GM21786 (cell line): ENCODE data around the gene TRIM33.
"Not testable (repeated sequence)": the region's sequence is repeated elsewhere in the genome, so short reads cannot be mapped to it uniquely, and the experiment has no call there.

Source experiments
- ATAC-seq: cut with Tn5 transposase; IDR thresholded peaks from one replicate; pipeline ENCODE4 v1.9.1; 2021; ENCODE audit not compliant: unreplicated experiment

TRIM33 gene

DNA sequence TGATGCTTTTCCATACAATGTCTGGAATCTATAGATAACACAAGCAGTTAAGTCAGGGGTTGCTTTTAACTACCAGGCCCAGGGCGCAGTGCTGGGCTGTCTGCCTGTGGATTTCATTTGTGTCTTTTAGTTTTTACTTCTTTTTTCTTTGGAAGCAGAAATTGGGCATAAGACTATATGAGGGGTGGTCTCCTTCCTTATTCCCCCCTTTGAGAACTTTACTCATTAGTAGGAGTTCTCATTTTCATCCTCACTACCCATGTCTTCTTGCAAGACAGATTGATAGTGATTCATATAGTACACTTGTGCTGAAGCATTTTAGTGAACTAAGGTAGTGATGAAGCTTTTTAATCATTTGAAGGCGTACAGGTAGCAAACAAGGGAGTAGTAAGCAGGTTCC lies 147.8 kb downstream of the TRIM33 start:
- ATAC-seq = not testable (repeated sequence)

DNA sequence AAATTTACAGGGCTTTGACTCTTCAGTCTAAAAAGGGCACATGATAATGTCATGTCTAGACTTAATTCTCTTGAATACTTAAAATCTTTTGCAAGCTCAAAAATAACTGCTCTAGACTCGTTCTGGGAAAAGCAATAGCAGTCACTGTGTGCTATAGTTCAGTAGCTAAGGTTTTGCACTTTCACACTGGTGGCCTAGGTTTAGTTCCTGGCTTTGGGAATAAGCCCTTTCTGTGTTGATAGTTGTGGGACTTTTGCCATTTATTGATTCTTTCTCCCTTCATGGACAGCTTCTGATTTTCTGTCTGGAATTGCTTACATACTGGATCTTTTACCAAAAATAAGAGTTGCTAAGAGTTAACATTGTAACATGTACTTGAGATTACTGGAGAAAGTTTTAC lies 151.2 kb downstream of the TRIM33 start:
- no peak for ATAC-seq

GRCh38 chr1:114355240-114355639 lies 155.8 kb downstream of the TRIM33 start:
- no peak for ATAC-seq

DNA sequence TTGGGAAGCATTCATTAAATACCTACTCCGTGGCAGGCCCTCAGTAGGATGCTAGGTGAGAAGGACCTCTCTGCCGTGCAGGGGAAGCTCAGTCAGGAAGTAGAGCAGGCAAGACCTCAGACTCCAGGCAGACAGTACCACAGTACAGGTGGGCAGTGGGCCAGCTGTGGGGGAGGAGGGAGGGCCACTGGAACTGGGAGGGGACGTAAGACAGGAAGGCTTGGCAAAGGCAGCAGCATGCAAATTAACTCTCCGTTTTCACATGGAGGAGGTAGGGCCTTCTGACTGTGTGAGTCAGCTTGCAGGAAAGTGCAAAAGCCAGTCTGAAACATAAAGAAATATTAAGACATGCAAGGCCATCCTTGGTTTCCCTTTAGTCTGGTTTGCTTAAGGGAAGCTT lies 157.7 kb downstream of the TRIM33 start:
- ATAC-seq = peak; percentile 66

DNA sequence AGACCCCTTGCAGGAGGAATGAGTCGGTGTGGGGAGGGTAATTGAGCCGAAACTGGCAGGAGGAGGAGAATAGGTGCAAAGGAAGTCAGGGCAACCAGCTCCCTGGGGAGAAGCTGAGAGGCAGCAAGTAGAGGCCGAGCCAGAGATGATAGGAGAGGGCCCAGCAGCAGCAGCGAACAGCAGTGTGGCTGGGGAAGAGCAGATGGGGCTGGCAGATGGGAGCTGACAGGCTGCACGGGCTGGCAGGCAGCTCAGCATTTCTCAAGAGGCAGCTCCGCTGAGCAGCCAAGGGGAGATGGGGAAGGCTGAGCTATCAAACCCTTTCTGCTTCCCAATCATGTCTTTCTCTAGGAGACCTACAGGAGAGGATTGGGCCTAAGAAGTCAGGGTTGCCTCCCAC lies 158.2 kb downstream of the TRIM33 start:
- ATAC-seq = no peak

GRCh38 chr1:114350731-114351445 lies 160.1 kb downstream of the TRIM33 start:
- ATAC-seq = no peak

- no peak for ATAC-seq
Observed at GRCh38 chr1:114349891-114350605, 161.0 kb downstream of the TRIM33 start.

DNA sequence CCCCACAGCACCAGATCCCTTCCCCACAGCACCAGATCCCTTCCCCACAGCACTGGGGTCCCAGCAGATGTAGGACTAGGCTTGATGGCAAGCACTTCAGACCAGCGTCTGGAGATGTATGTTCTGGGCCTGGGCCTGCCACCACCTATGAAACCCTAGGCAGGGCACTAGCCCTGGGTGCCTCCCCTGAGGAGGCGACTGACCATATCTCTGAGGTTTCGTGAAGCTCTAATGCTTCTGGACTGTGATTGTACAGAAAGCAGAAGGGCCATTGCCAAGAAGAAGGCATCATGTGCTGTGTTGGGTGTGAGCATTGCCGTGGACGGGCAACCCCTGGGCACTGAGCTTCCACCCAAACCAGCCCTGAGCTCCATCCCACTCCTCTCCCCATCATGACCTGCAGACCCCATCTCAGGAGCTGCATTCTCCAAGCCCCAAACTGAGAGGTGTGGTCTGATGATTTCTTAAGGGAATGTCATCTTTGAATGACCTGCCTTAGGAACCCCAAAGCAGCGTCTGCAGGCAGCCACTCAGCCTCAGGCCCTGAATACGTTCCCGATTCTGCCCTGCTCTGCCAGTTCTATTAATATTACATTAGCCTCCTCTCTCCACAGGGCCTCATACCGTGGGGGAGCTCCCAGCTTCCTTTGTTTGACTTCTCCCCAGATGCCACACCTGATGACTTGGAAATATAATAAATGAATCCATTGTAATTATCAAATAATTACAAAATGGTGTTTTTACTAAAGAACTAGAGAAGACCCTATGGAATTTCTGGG lies 163.4 kb downstream of the TRIM33 start:
- no peak for ATAC-seq

GRCh38 chr1:114346480-114347029 lies 164.4 kb downstream of the TRIM33 start:
- peak; percentile 98 for ATAC-seq

DNA sequence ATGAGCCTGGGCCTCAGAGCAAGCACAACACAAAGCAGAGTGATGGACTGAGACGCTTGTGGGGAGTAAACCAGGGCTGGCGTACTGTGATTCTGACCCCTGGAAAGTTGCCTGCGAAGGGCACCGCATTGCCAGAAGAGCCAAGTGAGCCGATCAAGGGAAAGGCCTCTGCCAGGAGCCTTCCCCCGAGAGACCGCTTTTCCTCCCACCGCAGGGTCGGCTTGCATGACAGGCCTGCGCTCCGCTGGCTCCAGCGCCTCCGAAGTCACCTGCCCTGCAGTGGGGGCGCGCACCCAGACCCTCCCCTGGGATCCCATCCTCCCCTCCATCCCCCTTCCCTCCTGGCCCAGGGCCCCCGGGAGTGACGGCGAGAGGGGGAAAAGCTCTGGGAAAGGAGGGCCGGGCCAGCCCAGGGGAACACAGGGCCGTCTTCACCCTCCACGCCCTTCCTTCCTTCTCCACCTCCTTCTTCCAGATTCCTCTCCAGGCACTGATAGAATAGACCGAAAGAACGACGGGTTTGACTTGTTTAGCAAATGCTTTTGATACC lies 165.0 kb downstream of the TRIM33 start:
- ATAC-seq = peak; percentile 32

DNA sequence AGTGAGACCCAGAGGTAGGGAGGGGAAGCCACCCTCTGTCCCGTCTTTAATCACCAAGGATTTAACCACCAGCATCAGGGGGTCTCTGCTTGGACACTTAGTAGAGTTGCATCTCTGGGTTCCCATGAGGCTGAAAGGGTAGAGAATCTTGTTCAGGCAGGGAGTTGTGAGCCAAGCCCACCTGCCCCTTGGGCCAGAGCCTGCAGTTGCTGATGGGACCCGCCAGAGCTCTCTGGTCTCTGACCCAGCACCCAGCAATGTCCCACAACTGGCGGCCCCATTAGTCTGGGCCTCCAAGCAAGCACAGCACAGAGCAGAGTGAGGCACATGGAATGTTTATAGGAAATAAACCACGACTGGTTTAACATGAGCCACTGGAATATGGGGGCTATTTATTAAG lies 166.3 kb downstream of the TRIM33 start:
- no peak for ATAC-seq
